Breast epithelium (tissue), 3 donors: ENCODE data around the gene VEGFA.

Experiments
- CTCF ChIP-seq, 3 donors: fragments of 450-650 bp; IDR thresholded peaks; one replicate each; pipeline ENCODE4 v1.5.1; 2016 to 2017; ENCODE audit warnings: antibody characterized with exemption in 3 of 3, mild to moderate bottlenecking in 3 of 3, moderate library complexity in 3 of 3
- POLR2AphosphoS5 ChIP-seq, 3 donors: sonication (generic); formaldehyde crosslinking; IDR thresholded peaks; one replicate each; pipeline ENCODE4 v1.6.1; 2017; ENCODE audit warnings: antibody characterized with exemption in 3 of 3

GRCh38 chr6:43834528-43835155 lies 64.6 kb downstream of the VEGFA start:
- TF ChIP-seq CTCF (IDR thresholded peaks at IDR 0.05) (no peak), POLR2AphosphoS5 (IDR thresholded peaks at IDR 0.05) (no peak)
